Vagina (tissue), 2 donors: ENCODE data around the gene GGA3. TPM values are rescaled to one million over a fixed set of nuclear protein-coding genes. Genes with fewer than 3 reads are reported as not detected.

ENCODE experiments used
- DNase-seq, 2 donors: peaks; one replicate each; pipeline ENCODE4 v3.0.0-alpha.2; 2017; ENCODE audit errors: extremely low spot score in 2 of 2
- H3K27ac ChIP-seq: fragments of 200-600 bp; sonication (generic); one replicate; pipeline ENCODE4 v1.5.1; 2019
- H3K27me3 ChIP-seq: fragments of 200-600 bp; sonication (generic); one replicate; pipeline ENCODE4 v1.5.1; 2019
- H3K36me3 ChIP-seq, 2 donors: fragments of 200-600 bp; sonication (generic); one replicate each; pipeline ENCODE4 v1.5.1; 2017 to 2019
- H3K4me1 ChIP-seq: fragments of 200-600 bp; sonication (generic); one replicate; pipeline ENCODE4 v1.5.1; 2019
- H3K4me3 ChIP-seq, 2 donors: fragments of 200-600 bp; sonication (generic); 1 replicate in 1 of 2; 2 replicates in 1 of 2; pipeline ENCODE4 v1.5.1; 2016 to 2019
- H3K9me3 ChIP-seq: fragments of 200-600 bp; sonication (generic); one replicate; pipeline ENCODE4 v1.5.1; 2019
- CTCF ChIP-seq, 3 experiments: fragments of 450-650 bp in 2 of 3; fragments of 200-600 bp in 1 of 3; sonication (generic) in 1 of 3; IDR thresholded peaks; one replicate each; pipeline ENCODE4 v1.5.1; 2017 to 2019; ENCODE audit warnings: antibody characterized with exemption in 3 of 3, mild to moderate bottlenecking in 2 of 3, moderate library complexity in 2 of 3
- POLR2A ChIP-seq, 2 donors: fragments of 450-650 bp; IDR thresholded peaks; one replicate each; pipeline ENCODE4 v1.6.1; 2017; ENCODE audit warnings: antibody characterized with exemption in 2 of 2, mild to moderate bottlenecking in 2 of 2, moderate library complexity in 2 of 2
- POLR2AphosphoS5 ChIP-seq, 2 donors: sonication (generic); formaldehyde crosslinking; IDR thresholded peaks; one replicate each; pipeline ENCODE4 v1.9.0; 2017; ENCODE audit warnings: antibody characterized with exemption in 2 of 2, mild to moderate bottlenecking in 2 of 2, low read depth in 1 of 2; ENCODE audit not compliant: insufficient read depth in 1 of 2
- intact Hi-C: fragments of 100-400 bp; cut with DNase I; formaldehyde crosslinking; loops from one replicate; pipeline ENCODE4 v1.15.1; 2023
- total RNA-seq: library from RNA; depleted of rRNA; stranded (reverse); fragments of >200 nt; gene quantifications from one replicate; pipeline ENCODE4 v1.2.3, GENCODE V29; 2016

Gene GGA3
- total RNA-seq, 1 donor from 2014 or later, result 36.8 TPM

- no peaks in the 10 kb centered on the region for H3K27me3 ChIP-seq
- peaks cover 30% of the 10 kb centered on the region for H3K4me1 ChIP-seq
- H3K9me3 ChIP-seq, result no peaks in the 10 kb centered on the region
- no peak for TF ChIP-seq POLR2A (IDR thresholded peaks at IDR 0.05)
- no peak for TF ChIP-seq POLR2AphosphoS5 (IDR thresholded peaks at IDR 0.05; ENCODE audit: insufficient read depth in 1 of 2, low read depth in 1 of 2)
- no peak for TF ChIP-seq CTCF (IDR thresholded peaks at IDR 0.05)
- H3K36me3 ChIP-seq, result no peaks in the 10 kb centered on the region
- no peak for DNase-seq
- intact Hi-C loops, result loop anchor here (5.0 kb wide), 1 partner anchor 243 kb away; no protein-coding TSS in a partner anchor
- H3K27ac ChIP-seq, result peak overlapping the region; percentile 94
- H3K4me3 ChIP-seq, result peak overlapping the region; percentile 73 to 99
Observed at GRCh38 chr17:75205793-75206163, 55.6 kb downstream of the GGA3 start.

- Histone ChIP-seq H3K27ac (peak within 1 kb of the TSS; percentile 94), H3K36me3 (no peaks in the 10 kb centered on the region), H3K4me1 (peaks cover 30% of the 10 kb centered on the region), H3K4me3 (peak within 1 kb of the TSS; percentile 73 to 99), H3K27me3 (no peaks in the 10 kb centered on the region), H3K9me3 (no peaks in the 10 kb centered on the region)
- peak in 1 of 2 donors; percentile 63 for TF ChIP-seq POLR2A (IDR thresholded peaks at IDR 0.05)
- TF ChIP-seq POLR2AphosphoS5 (IDR thresholded peaks at IDR 0.05; ENCODE audit: insufficient read depth in 1 of 2, low read depth in 1 of 2), result peak; percentile 94 to 96
- TF ChIP-seq CTCF (IDR thresholded peaks at IDR 0.05), result no peak
- intact Hi-C loops, result loop anchor here (5.0 kb wide), 1 partner anchor 243 kb away; no protein-coding TSS in a partner anchor
- DNase-seq, result peak; percentile 92 to 97
Observed at GRCh38 chr17:75205037-75205792, 56.2 kb downstream of the GGA3 start, which contains the start of gene NUP85. TSS of gene NUP85 (plus strand) at chr17:75205679. CDS start at chr17:75205762, 83 bp downstream.

GRCh38 chr17:75199886-75200618 lies 61.4 kb downstream of the GGA3 start:
- intact Hi-C loops, result loop anchor here (5.0 kb wide), 1 partner anchor 88 kb away; no protein-coding TSS in a partner anchor
- Histone ChIP-seq H3K27me3 (no peaks in the 10 kb centered on the region), H3K27ac (no peak overlapping the region), H3K9me3 (no peaks in the 10 kb centered on the region), H3K4me1 (peaks cover 6% of the 10 kb centered on the region), H3K4me3 (no peak overlapping the region), H3K36me3 (no peaks in the 10 kb centered on the region)
- TF ChIP-seq CTCF (IDR thresholded peaks at IDR 0.05), result no peak
- no peak for TF ChIP-seq POLR2A (IDR thresholded peaks at IDR 0.05)
- no peak for TF ChIP-seq POLR2AphosphoS5 (IDR thresholded peaks at IDR 0.05; ENCODE audit: insufficient read depth in 1 of 2, low read depth in 1 of 2)
- DNase-seq, result no peak

- Histone ChIP-seq H3K27ac (no peak overlapping the region), H3K36me3 (no peaks in the 10 kb centered on the region), H3K4me3 (no peak overlapping the region), H3K9me3 (no peaks in the 10 kb centered on the region), H3K4me1 (no peaks in the 10 kb centered on the region), H3K27me3 (no peaks in the 10 kb centered on the region)
- intact Hi-C loops, result no loop called here
- TF ChIP-seq CTCF (IDR thresholded peaks at IDR 0.05) (no peak), POLR2A (IDR thresholded peaks at IDR 0.05) (no peak), POLR2AphosphoS5 (IDR thresholded peaks at IDR 0.05; ENCODE audit: insufficient read depth in 1 of 2, low read depth in 1 of 2) (no peak)
- DNase-seq, result no peak
Observed at GRCh38 chr17:75194879-75195278, 66.5 kb downstream of the GGA3 start.
